ENCODE measurements around the gene MMP10. TPM values are rescaled to one million over a fixed set of nuclear protein-coding genes. Genes with fewer than 3 reads are reported as not detected.

The MMP10 gene
- total and polyA plus RNA-seq, 2 experiments from 2014 or later, result not detected

- Histone ChIP-seq H3K27me3 (no peaks in the 10 kb centered on the region), H3K9me3 (ENCODE audit: low read depth) (no peaks in the 10 kb centered on the region), H3K4me3 (no peak overlapping the region), H3K36me3 (no peaks in the 10 kb centered on the region), H3K4me1 (ENCODE audit: low read depth) (peaks cover 6% of the 10 kb centered on the region), H3K27ac (no peak overlapping the region)
- no peak for TF ChIP-seq CTCF (IDR thresholded peaks at IDR 0.05; ENCODE audit: low read depth, low read length)
- peak in 1 of 2 donors; percentile 66 for DNase-seq (ENCODE audit: low read depth in 1 of 2, low spot score in 1 of 2)
These were observed 21.9 kb upstream of the MMP10 start for GRCh38 chr11:102802341-102802740.

- Histone ChIP-seq H3K27ac (no peak overlapping the region), H3K4me1 (ENCODE audit: low read depth) (peaks cover 6% of the 10 kb centered on the region), H3K36me3 (no peaks in the 10 kb centered on the region), H3K27me3 (no peaks in the 10 kb centered on the region), H3K9me3 (ENCODE audit: low read depth) (no peaks in the 10 kb centered on the region), H3K4me3 (no peak overlapping the region)
- no peak for DNase-seq (ENCODE audit: low read depth in 1 of 2, low spot score in 1 of 2)
- TF ChIP-seq CTCF (IDR thresholded peaks at IDR 0.05; ENCODE audit: low read depth, low read length), result no peak
These were observed 20.3 kb upstream of the MMP10 start for GRCh38 chr11:102800767-102801166.

- Histone ChIP-seq H3K9me3 (ENCODE audit: low read depth) (no peaks in the 10 kb centered on the region), H3K36me3 (no peaks in the 10 kb centered on the region), H3K27me3 (no peaks in the 10 kb centered on the region), H3K4me1 (ENCODE audit: low read depth) (peaks cover 6% of the 10 kb centered on the region), H3K4me3 (no peak overlapping the region), H3K27ac (no peak overlapping the region)
- no peak for TF ChIP-seq CTCF (IDR thresholded peaks at IDR 0.05; ENCODE audit: low read depth, low read length)
- peak in 1 of 2 donors; percentile 13 for DNase-seq (ENCODE audit: low read depth in 1 of 2, low spot score in 1 of 2)
These were observed 19.4 kb upstream of the MMP10 start for GRCh38 chr11:102799681-102800340.

- H3K4me1 ChIP-seq (ENCODE audit: low read depth), result peaks cover 6% of the 10 kb centered on the region
- no peaks in the 10 kb centered on the region for H3K27me3 ChIP-seq
- no peak within 1 kb of the TSS for H3K27ac ChIP-seq
- peak in 1 of 2 donors; percentile 28 for DNase-seq (ENCODE audit: low read depth in 1 of 2, low spot score in 1 of 2)
- no peak within 1 kb of the TSS for H3K4me3 ChIP-seq
- no peaks in the 10 kb centered on the region for H3K9me3 ChIP-seq (ENCODE audit: low read depth)
- H3K36me3 ChIP-seq, result no peaks in the 10 kb centered on the region
- no peak for TF ChIP-seq CTCF (IDR thresholded peaks at IDR 0.05; ENCODE audit: low read depth, low read length)
These were observed 17.8 kb upstream of the MMP10 start, which contains the start of gene MMP1 for GRCh38 chr11:102798012-102798746. Gene MMP1, minus strand, starts transcription at chr11:102798160. Its CDS starts 68 bp downstream, at chr11:102798092.

GRCh38 chr11:102794382-102794781, 14.0 kb upstream of the MMP10 start:
- H3K27ac ChIP-seq, result no peak overlapping the region
- no peaks in the 10 kb centered on the region for H3K36me3 ChIP-seq
- H3K4me3 ChIP-seq, result no peak overlapping the region
- peaks cover 6% of the 10 kb centered on the region for H3K4me1 ChIP-seq (ENCODE audit: low read depth)
- TF ChIP-seq CTCF (IDR thresholded peaks at IDR 0.05; ENCODE audit: low read depth, low read length), result peak; percentile 44
- peak; percentile 19 to 30 for DNase-seq (ENCODE audit: low read depth in 1 of 2, low spot score in 1 of 2)
- H3K9me3 ChIP-seq (ENCODE audit: low read depth), result no peaks in the 10 kb centered on the region
- H3K27me3 ChIP-seq, result no peaks in the 10 kb centered on the region
